Measurements from ENCODE around the gene SMIM5. TPM values are rescaled to one million over a fixed set of nuclear protein-coding genes. Genes with fewer than 3 reads are reported as not detected.

Gene SMIM5
- total and polyA plus RNA-seq, 2 of the 13 experiments (the other 11 are each of a cell fraction or from before 2014, with no cell fraction given), result not detected

DNA sequence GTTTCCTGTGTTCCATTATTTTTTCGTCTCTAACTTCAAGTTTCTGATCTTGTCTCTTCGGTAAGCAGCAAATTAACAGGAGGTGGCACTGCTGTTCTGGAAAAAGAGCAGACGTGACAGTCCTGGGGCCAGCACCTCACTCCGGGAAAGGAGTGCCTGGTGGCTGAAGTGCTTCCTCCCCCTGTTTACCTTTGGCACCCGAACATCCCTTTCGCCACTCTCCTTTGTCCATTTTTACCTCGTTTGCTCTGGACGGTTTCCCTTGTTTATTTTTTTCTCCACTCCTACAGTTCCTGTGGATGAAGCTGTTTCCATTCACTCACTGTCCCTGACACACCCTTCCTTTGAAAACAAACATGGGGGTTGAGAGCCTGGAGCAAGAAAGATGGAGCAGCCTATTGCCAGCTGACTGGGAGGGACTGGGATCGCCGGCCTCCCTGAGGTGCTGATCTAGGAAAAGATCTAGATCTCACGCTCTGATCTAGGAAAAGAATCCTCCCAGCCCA lies 46.5 kb downstream of the SMIM5 start (continued):
- TF ChIP-seq, protein P1, sequence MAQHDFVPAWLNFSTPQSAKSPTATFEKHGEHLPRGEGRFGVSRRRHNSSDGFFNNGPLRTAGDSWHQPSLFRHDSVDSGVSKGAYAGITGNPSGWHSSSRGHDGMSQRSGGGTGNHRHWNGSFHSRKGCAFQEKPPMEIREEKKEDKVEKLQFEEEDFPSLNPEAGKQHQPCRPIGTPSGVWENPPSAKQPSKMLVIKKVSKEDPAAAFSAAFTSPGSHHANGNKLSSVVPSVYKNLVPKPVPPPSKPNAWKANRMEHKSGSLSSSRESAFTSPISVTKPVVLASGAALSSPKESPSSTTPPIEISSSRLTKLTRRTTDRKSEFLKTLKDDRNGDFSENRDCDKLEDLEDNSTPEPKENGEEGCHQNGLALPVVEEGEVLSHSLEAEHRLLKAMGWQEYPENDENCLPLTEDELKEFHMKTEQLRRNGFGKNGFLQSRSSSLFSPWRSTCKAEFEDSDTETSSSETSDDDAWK (CRISPR knock-in tag; IDR thresholded peaks at IDR 0.05), result no peak
- no peak for TF ChIP-seq FOXK1 (CRISPR knock-in tag; IDR thresholded peaks at IDR 0.05; ENCODE audit: borderline replicate concordance, low read depth)
- TF ChIP-seq RFX5 (IDR thresholded peaks at IDR 0.05; ENCODE audit: low read depth, low read length), result no peak
- TF ChIP-seq, protein P2, sequence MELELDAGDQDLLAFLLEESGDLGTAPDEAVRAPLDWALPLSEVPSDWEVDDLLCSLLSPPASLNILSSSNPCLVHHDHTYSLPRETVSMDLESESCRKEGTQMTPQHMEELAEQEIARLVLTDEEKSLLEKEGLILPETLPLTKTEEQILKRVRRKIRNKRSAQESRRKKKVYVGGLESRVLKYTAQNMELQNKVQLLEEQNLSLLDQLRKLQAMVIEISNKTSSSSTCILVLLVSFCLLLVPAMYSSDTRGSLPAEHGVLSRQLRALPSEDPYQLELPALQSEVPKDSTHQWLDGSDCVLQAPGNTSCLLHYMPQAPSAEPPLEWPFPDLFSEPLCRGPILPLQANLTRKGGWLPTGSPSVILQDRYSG (CRISPR knock-in tag; IDR thresholded peaks at IDR 0.05), result no peak
- TF ChIP-seq HMG20A (CRISPR knock-in tag; IDR thresholded peaks at IDR 0.05; ENCODE audit: borderline replicate concordance), result no peak
- TF ChIP-seq ZNF776 (CRISPR knock-in tag; IDR thresholded peaks at IDR 0.05), result no peak
- no peak for TF ChIP-seq NRL (CRISPR knock-in tag; IDR thresholded peaks at IDR 0.05; ENCODE audit: borderline replicate concordance)
- TF ChIP-seq MEIS2 (CRISPR knock-in tag; IDR thresholded peaks at IDR 0.05), result no peak
- TF ChIP-seq, protein P3, sequence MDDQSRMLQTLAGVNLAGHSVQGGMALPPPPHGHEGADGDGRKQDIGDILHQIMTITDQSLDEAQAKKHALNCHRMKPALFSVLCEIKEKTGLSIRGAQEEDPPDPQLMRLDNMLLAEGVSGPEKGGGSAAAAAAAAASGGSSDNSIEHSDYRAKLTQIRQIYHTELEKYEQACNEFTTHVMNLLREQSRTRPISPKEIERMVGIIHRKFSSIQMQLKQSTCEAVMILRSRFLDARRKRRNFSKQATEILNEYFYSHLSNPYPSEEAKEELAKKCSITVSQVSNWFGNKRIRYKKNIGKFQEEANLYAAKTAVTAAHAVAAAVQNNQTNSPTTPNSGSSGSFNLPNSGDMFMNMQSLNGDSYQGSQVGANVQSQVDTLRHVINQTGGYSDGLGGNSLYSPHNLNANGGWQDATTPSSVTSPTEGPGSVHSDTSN (CRISPR knock-in tag; IDR thresholded peaks at IDR 0.05; ENCODE audit: borderline replicate concordance), result no peak
- TF ChIP-seq GATA4 (IDR thresholded peaks at IDR 0.05; ENCODE audit: borderline replicate concordance, low read depth), result no peak
- no peak for TF ChIP-seq HDAC2 (CRISPR knock-in tag; IDR thresholded peaks at IDR 0.05)
- no peak for TF ChIP-seq ZNF230 (CRISPR knock-in tag; IDR thresholded peaks at IDR 0.05)
- no peak for TF ChIP-seq ZNF891 (CRISPR knock-in tag; IDR thresholded peaks at IDR 0.05)
- TF ChIP-seq, protein P4, sequence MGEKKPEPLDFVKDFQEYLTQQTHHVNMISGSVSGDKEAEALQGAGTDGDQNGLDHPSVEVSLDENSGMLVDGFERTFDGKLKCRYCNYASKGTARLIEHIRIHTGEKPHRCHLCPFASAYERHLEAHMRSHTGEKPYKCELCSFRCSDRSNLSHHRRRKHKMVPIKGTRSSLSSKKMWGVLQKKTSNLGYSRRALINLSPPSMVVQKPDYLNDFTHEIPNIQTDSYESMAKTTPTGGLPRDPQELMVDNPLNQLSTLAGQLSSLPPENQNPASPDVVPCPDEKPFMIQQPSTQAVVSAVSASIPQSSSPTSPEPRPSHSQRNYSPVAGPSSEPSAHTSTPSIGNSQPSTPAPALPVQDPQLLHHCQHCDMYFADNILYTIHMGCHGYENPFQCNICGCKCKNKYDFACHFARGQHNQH (CRISPR knock-in tag; IDR thresholded peaks at IDR 0.05), result no peak
- TF ChIP-seq ZNF629 (CRISPR knock-in tag; conservative IDR thresholded peaks at IDR 0.05), result no peak
- TF ChIP-seq ZNF205 (CRISPR knock-in tag; IDR thresholded peaks at IDR 0.05), result no peak
- no peak for TF ChIP-seq TP53 (CRISPR knock-in tag; conservative IDR thresholded peaks at IDR 0.05)
- no peak for TF ChIP-seq HMGA1 (CRISPR knock-in tag; conservative IDR thresholded peaks at IDR 0.05)
- TF ChIP-seq CENPT (CRISPR knock-in tag; IDR thresholded peaks at IDR 0.05; ENCODE audit: low read depth), result no peak
- TF ChIP-seq, protein P5, sequence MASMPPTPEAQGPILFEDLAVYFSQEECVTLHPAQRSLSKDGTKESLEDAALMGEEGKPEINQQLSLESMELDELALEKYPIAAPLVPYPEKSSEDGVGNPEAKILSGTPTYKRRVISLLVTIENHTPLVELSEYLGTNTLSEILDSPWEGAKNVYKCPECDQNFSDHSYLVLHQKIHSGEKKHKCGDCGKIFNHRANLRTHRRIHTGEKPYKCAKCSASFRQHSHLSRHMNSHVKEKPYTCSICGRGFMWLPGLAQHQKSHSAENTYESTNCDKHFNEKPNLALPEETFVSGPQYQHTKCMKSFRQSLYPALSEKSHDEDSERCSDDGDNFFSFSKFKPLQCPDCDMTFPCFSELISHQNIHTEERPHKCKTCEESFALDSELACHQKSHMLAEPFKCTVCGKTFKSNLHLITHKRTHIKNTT (CRISPR knock-in tag; IDR thresholded peaks at IDR 0.05), result no peak
- TF ChIP-seq, protein P6, sequence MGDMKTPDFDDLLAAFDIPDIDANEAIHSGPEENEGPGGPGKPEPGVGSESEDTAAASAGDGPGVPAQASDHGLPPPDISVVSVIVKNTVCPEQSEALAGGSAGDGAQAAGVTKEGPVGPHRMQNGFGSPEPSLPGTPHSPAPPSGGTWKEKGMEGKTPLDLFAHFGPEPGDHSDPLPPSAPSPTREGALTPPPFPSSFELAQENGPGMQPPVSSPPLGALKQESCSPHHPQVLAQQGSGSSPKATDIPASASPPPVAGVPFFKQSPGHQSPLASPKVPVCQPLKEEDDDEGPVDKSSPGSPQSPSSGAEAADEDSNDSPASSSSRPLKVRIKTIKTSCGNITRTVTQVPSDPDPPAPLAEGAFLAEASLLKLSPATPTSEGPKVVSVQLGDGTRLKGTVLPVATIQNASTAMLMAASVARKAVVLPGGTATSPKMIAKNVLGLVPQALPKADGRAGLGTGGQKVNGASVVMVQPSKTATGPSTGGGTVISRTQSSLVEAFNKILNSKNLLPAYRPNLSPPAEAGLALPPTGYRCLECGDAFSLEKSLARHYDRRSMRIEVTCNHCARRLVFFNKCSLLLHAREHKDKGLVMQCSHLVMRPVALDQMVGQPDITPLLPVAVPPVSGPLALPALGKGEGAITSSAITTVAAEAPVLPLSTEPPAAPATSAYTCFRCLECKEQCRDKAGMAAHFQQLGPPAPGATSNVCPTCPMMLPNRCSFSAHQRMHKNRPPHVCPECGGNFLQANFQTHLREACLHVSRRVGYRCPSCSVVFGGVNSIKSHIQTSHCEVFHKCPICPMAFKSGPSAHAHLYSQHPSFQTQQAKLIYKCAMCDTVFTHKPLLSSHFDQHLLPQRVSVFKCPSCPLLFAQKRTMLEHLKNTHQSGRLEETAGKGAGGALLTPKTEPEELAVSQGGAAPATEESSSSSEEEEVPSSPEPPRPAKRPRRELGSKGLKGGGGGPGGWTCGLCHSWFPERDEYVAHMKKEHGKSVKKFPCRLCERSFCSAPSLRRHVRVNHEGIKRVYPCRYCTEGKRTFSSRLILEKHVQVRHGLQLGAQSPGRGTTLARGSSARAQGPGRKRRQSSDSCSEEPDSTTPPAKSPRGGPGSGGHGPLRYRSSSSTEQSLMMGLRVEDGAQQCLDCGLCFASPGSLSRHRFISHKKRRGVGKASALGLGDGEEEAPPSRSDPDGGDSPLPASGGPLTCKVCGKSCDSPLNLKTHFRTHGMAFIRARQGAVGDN (CRISPR knock-in tag; IDR thresholded peaks at IDR 0.05), result no peak

Measured in HepG2 (cell line).